Activated CD8-positive, alpha-beta memory T cell treated with anti-CD3 and anti-CD28 coated beads, Interleukin-2, amount 50 U/mL, for 48 hours (primary cell): ENCODE measurements around the gene LY6G6F.
A peak's percentile ranks its signal among the peaks of the same experiment; 100 is the strongest.

Source experiments
- DNase-seq: peaks from one replicate; pipeline ENCODE4 v3.0.0-alpha.2; 2020

LY6G6F gene

DNA sequence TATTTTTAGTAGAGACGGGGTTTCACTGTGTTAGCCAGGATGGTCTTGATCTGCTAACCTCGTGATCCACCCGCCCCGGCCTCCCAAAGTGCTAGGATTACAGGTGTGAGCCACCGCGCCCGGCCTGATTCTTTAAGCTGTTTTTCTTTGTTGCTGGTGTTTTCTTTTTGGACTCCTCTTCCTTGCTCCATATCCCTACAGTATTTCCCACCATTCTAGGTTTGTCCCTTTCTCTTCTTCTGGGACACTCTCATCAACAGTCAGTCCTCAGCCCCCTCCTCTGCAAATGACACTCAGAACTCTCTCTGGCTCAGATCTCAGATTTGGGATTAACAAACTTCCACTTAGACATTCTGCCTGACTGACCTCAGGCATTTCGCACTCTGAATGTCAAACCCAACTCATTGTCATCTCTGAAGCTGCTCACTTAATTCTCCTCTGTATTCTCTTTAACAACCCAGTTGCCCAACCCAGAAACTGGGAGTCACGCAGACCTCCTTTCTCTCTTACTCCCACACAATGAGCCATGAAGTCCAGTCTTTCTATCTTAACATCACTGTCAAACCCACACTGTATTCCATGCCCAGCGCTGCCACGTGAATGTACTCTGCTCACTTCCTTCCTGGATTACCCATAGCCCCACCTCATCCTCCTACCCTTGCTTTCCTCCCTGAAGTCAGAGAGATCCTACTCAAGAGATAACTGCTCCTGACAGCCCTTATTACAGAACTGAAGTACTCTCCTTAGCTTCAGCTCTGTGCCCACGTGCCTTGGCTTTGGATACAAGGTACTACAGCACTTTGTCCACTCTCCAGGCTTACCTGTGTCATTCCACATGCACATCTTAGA, 19.1 kb downstream of the LY6G6F start:
- no peak for DNase-seq

DNA sequence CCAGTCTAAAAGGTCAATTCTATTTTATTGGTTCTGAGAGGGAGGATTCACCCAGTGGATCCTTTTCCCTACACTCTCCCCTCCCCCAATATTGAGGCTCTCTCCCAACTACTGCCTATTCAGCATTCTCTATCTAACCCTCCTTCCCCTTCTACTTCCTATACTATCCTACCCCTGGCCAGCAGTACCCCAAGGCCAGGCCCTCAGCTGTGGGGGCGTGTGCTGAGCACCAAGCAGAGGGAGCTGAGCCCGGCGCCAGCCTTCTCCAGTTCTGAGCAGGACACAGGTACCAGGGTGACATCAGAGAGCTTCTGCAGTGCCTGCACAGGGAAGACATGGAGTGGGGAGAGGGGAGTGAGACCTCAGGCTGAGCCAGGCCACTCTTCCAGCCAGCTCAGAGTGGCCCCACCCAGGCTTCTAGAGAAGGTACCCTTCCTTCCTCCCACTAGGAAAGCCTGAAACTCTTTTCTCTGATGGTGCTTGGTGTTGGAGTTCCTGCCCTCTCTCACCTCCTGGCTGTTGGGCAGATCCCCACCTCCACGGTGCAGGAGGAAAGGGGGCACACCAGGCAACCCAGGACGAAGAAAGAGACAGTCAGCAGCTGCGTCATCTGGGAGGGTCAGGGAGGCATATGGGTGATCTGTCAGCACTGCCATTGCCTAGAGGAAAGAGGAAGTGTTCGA, 20.5 kb downstream of the LY6G6F start:
- DNase-seq: no peak

DNA sequence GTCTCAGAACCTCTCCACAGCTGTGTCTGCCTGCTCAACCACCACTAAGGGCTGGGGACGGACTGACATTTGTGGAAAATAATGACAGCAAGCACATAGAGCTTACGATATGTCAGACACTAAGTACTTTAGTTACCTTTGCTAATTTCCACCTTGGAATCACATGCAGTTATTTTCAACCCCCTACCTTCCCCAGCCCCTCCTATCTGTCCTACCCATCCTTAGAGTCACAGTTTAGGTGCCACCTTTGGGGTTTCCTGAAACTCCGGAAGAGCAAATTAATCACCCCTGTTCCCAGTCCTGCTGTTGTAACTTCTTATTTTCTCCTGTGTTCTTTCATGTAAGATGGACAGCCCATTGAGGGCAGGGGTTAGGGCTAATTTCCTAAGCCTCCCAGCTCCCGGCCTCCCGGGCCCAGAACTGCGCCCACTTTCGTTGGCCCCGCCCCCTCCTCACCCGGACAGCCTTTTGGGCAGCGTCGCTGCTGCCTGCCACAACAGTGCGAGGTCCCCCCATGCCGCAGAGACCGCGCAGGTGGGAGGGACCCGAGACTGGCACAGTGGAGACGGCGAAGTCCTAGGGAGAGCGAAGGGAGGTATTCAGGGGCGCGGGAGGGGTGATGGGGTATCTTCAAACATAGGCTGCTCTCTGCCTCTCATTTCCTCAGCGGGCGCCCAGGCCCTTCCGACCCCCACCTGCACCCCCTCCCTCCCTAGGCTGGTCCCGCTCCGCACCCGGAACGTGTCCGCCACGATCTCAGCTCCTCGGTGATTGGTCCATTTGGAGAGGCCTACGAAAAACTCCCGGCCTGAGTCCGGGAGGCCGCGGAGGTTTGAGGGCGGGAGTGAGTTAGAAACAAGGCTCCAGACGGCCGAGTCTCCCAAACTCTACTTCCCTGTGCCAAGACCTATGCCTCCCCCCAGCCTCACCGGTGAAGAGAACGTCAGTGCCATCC, 21.3 kb downstream of the LY6G6F start:
- DNase-seq: no peak

DNA sequence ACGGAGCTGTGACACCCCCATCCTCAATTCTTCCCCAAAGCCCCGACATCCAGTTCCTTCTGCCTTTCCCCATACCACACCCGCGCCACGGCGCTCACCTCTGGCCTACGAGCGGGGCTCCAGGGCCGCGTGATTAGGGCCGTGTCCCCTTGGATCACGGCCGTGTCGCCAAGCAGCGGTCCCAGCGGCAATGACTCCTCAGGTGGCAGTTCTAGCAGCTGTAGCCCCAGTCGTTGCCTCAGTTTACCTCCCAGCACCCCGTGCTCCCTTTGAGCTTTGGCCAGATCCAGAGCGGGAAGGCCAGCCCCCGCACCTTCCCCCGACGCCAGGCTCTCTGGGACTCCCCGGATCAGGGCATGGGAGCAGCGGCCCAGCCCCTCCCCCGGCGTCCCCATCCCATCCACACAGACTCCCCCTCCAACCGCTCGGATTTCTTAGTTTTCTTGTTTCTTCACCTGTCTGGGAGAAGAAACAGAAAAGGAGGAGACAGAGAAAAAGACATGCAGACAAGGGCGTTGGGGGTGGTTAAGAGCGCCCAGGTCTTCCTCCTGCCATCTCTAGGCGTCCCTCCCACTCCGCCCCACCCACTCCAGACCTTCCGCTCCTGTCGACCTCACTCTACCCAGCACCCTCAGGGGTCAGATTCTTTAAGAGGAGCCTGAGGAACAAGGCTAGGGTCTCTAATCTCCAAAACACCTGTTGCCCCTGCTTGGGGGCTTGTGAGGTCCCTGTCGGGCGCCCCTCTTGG, 22.3 kb downstream of the LY6G6F start, which contains the start of gene DDAH2:
TSS of gene DDAH2 (minus strand) at position 533 of the 748 bp plus-strand sequence. CDS start at position 395, 138 bp downstream.
- no peak for DNase-seq

DNA sequence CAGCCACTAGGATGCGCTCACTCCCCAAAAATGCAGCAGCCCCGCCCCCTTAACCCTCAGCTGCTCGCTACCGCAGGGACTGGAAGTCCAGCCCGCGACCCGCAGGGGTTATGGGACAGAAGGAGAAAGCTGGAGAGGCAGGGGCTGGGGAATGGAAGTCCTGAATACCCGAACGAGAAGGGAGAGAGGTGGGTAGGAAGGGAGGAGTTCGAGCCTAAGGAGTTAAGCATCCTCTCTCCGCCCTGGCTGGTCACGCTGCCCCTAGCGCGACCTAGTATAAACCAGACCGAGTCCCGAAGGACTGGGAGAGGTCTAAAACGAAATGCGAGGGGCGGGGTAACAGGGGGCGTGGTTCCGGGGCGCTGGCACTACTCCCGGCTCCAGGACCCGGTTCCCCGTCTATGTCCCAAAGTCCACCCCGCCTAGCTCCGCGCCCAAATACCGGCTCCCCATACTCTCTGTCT, 22.9 kb downstream of the LY6G6F start:
- DNase-seq: peak; percentile 88

DNA sequence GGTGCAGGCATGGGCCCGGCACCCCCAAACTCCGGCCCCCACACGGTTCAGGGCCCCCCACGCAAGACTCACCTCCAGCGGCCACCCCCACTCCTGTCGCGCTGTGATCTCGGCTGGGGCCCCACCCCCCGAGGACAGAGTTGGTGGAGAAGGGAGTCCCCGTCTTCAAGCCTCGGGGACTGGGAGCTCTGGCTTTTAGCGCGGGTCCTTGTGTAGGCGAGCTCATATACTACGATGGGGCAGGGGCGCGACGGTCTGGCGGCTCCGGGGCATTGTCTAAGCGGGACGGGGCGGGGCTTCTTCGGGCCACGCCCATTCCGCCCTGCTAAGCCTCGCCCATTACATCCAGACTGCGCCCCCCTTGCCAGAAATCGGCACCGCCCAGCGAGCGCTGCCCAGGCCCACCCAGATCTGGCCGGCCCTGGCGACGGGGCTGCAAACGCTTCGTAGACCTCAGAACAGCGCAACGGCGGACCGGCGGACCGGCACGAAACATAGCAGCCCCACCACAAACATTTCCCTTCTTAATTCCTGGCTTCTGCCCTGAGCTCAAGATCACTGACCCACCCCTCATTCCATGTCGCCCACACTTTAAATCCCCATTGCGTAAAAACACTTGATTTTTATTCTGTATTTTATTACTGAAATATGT, 23.4 kb downstream of the LY6G6F start:
- DNase-seq: peak; percentile 87

DNA sequence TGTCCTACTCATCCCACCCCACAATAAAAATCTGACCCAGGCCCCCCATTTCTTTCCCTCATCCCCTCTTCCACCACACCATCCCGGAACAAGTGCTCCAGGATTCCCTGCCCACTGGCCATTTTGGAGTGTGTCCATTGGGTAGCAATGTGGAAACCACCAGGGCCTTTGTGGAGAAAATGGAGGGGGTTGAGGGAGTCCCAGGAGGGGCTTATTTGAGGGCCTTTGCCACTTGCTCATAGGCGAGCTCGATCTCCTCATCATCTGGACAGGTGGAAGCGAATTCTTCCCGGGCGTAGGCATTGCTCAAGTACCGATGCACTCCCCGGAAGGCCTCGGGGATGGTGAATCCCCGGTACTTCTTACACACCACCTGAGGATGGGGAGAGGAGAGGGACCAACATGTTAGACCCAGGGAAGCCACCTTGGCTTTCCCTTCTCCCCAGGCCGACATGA, 24.0 kb downstream of the LY6G6F start:
- DNase-seq: no peak

DNA sequence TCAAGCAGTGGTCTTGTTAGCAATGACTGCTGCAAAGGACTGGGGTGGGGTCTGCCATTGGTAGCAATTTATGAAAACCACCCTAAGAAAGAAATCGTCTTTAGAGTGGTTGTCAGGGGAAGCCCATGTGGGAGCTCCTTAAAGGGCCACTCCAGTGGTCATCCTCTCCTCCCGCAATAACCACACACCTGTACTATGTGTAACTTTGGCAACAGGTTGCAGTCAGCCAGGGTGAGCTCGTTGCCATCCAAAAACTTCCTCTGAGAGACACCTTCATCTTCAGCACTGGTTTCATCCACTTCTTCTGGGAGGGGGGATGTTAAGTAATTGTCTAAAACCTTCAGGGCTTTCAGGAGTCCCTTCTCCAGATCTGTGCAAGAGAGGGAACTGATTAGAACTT, 25.4 kb downstream of the LY6G6F start:
- DNase-seq: no peak

DNA sequence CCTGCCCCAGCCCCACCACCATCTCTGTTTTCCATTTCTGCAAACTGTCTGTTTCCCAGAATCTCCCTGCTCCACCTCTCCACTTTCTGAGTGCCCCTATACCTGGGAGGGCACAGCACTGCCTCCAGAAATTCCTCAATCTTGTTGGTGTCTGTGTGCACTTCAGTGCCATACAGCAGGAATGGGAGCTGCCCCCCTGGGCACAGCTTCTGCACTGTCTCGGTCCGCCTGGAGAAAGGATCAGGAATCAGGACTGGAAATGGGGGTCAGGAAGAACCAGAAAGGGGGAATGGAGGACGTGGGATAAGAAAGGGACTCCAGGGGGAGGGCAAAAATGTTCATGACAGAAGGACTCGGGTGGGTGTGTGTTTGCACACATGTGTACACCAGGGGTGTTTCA, 27.1 kb downstream of the LY6G6F start:
- no peak for DNase-seq

DNA sequence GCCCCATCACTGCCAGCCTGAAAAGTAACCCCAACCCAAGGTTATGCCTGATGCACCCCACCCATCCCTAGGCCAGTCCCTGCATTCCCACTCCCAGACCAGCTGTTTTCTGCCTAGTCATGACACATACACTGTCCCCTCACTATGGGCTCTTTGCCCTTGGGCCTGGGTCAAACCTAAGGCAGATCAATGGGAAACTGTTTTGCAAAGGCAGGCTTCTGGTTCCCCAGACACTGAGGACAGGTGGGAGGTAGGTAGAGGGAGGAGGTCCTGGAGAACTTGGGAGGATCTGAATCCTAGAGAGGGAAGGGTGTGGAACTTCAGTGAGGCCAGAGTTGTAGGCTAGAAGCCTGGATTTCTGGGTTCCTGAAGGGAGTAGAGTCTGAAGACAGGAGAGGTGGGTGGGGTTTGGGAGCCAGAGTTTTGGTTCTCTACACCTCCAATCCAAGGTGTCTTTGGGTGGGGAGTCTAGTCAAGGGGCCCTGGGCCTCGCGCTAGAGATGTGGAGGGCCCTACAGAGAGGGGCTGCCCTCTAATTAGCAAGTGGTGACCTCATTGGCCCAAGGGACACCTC, 27.7 kb downstream of the LY6G6F start:
- no peak for DNase-seq

DNA sequence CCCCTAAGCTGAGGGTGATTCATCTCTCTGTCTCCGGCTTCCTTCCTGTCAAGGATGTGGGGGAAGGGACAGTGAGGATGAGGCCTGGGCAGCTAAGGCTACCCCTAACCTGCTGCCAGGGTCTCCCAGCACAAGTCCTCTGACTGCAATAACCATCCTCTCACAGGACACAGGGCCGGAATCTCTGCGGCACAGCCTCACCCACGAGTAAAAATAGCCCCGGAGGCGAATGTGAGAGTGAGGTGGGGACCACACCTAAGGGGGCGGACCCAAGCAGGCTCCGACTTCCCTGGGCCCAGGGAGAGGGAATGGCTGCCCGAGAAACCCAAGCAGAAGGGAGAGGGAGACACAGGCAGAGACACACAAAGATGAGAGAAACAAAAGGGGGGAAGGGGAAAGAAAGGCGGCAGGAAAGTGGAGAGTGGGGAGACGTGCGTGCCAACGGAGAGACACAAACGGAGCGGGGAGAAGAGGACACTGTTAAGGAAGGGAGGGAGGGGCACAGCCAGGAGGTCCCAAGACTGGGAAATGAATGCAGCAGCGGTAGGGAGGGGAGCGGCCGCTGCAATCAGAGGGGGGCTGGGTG, 28.2 kb downstream of the LY6G6F start:
- peak; percentile 74 for DNase-seq

DNA sequence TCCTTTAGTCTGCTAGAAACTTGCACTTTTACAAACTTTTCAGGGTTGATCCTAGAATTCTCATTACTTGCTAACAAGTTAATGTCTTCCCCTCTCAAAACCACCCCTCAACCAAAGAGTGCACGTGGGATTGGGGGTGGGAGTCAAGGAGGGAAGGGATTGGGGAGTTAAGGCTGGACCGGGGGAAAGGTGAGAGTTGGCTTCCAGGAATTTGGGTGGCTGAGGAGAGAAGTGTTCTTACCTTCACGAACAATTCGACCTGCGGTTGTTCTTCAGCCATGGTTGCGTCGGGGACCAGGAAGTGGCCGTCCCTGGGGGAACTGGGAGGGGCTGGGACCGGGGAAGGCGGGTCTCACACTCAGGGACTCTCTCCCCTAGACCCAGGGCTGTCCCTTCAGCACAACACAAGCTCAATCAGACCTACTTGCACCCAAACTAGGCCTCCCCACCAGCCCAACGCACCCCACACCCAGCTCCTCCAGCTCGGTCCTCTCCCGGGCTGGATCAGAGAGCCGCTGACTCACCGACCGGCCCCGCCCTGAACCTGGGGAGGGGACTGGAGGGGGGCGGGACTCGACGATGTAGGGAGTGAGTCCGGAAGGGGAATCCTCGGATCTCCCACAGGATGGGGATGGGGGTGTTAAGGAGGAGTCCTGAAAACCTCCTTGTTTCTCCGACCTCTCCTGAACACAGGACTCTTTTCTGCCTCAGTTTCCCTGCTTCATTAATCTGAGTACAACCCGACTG, 29.5 kb downstream of the LY6G6F start, which contains the start of gene CLIC1:
TSS of gene CLIC1 (minus strand) at position 510 of the 747 bp plus-strand sequence. CDS start at position 280, 230 bp downstream.
- DNase-seq: peak; percentile 86

DNA sequence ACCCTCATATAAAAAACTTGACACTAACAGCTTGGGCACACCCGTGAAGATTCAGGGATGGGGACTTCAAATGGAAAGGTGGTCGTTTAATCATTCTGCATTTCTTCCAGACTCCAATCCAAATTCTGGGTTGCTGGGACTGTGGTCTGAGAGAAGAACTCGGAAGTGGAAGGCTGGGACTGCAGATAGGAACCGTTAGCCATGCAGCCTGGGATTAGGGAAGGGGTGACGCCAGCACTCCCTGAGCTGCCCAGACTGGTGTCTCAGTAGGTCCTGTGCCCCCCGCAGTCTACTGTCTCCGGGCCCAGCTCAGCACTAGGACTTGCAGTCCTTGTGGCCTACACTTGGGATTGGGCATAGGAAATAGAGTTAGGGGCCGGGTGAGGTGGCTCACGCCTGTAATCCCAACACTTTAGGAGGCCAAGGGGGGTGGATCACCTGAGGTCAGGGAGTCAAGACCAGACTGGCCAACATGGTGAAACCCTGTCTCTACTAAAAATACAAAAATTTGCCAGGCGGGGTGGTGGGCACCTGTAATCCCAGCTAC, 30.2 kb downstream of the LY6G6F start:
- DNase-seq: no peak

DNA sequence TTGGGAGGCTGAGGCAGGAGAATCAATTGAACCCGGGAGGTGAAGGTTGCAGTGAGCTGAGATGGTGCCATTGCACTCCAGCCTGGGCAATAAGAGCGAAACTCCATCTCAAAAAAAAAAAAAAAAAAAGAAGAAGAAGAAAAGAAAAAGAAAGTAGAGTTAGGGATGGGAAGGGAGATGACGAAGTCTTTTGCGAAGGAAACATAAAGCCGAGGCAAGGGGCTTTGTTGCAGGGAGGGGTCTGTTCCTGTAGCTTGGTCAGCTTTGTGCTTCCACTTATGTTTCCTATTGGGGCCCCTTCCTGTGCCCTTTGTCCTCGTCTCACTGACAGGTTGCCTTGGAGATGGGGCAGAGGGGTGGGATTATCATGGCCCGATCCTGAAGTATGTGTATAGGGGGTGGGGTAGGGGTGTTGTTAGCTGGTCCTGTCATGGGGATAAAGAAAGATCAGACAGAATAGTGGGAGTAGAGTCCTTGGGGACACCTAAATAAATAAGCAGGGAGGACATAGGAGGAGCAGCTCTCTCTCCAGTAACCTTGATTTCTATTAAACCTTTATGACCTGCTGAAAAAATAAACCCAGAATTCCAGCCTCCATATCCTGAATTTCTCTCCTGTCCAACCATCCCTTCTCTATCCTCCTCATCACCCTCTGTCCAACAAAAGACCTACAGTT, 30.8 kb downstream of the LY6G6F start:
- no peak for DNase-seq

DNA sequence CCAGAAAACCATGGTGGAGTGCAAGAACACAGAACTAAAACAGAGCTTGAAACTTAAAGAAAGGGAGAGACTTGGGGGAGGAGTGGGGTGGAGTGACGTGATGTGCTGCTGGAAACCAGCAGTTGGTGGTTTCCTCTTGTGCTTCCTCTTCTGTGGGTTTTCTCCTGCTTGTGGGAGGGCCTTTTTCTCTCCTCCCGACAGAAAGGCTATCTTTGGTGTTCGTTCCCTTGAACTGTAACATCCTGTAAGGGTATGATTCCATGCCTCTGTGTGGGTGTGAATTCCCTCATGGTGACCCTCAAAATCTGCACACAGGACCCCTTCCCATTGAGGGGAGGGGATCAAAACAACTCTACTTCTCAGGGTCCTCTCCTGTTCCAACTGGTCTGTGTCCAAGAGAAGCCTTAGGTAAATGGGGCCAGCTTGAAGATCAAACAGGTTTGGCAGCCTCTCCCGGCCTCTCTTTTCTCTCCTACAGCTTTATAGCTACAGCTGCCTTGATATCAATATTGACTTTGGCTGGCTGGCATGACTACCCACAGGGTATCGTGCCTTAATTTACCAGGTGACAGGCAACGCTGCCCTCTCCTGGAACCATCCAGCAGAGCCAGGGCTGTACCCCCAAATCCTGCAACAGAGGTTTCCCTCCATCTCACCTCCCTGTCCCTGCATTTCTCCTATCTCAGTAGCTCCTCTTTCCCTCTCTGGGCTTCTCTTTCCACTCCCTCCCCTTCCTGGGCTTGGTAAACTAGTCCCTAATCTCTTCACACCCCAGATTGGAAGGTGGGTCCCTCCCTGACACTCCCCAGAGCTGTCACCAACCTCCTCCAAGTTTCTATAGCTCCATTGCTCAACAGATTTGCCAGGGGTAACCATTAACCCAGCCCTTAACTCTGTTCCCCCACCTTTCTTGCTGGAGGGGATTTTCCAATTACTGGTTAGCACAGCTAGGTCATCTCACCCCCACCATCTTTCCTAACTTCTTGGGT, 31.6 kb downstream of the LY6G6F start:
- no peak for DNase-seq

DNA sequence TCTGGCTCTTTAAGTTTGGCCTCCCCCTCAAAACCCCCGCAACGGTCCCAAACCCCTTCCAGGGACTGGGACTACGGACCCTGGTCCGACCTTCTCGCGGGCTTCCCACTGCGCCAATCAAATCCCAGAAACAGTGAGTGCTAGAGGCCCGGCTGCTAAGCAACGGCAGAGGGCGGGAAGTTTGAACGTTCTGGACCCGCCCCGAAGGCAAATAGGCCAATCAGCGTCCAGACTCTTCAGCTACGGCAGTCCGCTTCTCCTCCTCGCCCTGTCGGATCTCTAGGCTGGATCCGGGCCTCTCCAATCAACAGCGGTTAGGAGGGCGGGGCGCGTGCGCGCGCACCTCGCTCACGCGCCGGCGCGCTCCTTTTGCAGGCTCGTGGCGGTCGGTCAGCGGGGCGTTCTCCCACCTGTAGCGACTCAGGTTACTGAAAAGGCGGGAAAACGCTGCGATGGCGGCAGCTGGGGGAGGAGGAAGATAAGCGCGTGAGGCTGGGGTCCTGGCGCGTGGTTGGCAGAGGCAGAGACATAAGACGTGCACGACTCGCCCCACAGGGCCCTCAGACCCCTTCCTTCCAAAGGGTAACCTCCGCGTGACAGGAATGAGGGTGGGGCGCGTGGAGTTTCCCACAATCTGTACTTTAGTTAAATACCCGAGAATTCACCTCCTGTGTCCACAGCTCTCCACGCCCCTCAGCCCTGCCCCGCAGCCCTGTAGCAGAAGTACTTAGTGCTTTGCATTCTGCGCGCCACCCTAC, 33.2 kb downstream of the LY6G6F start, which contains the start of gene MSH5:
TSS of gene MSH5 (plus strand) at position 367 of the 758 bp plus-strand sequence. CDS start 462 bp downstream, outside the sequence.
- DNase-seq: peak; percentile 98
